ENCODE results near the gene MYLK4.

MYLK4 gene

DNA sequence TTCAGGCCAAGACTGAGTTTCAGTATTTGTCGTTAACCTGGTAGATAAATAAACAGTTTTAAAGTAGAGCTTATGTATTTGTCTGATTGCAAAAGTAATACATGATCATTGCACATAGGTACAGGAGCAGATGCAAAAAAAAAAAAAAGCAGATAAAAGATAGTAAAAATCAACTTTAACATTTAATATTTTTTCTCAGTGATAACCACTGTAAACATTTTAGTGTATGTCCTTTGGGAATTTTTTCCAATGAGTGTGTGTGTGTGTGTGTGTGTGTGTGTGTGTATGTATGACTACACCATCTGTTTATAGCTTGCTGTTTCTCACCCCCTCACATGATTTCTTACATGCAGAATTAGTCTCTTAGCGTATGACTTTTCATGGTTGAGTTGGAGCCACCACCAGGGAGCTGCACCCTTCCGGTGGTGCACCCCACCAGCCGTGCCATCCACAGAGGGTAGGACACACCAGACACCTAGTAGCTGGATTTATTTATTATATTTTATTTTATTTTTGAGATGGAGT, 40.8 kb upstream of the MYLK4 start:
- Histone ChIP-seq H3K27ac (ENCODE audit: low read depth, low read length) (no peak overlapping the region), H3K9ac (ENCODE audit: low read depth, low read length) (no peak overlapping the region), H3K36me3 (ENCODE audit: insufficient read depth, low read length) (peaks cover 2% of the 10 kb centered on the region; the same call in 1 of the 2 replicates), H3K4me1 (ENCODE audit: insufficient read depth, low read length) (peaks cover 5% of the 10 kb centered on the region), H3K9me3 (ENCODE audit: insufficient read depth, low read depth, low read length) (no peaks in the 10 kb centered on the region), H3K27me3 (ENCODE audit: insufficient read depth, low read length) (no peaks in the 10 kb centered on the region), H3K4me3 (ENCODE audit: low read length) (no peak overlapping the region)
- whole genome bisulfite sequencing: 83% methylated on average over 4 of the region's 4 CpGs

DNA sequence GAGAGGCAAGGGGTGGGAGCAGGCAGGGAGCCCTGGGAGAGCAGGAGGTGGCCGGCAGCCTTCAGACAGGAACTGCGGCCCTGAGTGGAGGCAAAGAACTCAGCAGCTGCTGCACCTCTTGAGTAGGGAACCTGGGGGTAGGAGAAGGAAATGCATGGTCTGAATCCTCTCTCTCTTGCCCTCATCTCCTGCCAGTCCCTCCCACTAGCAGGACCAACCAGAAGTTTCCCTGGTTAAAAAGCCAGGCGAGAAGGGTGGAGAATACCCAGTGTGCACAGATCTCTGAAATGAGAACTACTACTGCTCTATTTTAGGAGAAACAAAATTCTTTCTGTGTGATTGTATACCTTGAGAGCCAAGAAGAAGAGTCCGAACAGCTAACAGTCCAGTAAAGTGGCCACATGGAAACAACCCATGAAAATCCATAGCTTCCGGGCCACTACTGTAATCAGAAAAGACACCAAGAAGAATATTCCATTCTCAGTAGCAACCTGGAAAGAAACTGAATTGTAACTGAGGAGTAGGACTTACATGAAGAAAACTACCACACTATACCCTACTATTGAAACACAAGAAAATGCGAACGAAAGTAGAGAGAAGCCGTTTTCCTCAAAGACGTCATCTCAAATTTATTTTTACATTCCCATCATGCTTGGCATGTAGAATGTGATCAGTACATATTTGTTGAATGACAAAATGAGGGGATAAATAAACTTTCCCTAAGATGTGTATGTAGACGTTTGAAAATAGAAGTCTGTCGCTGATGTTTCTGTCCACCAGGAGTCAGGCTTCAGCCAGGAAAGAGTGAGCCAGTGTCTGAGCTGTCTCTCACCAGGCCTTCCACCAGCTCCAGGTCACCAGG, 40.1 kb upstream of the MYLK4 start:
- no peak overlapping the region for H3K9ac ChIP-seq (ENCODE audit: low read depth, low read length)
- H3K27me3 ChIP-seq (ENCODE audit: insufficient read depth, low read length): no peaks in the 10 kb centered on the region
- no peak overlapping the region for H3K27ac ChIP-seq (ENCODE audit: low read depth, low read length)

DNA sequence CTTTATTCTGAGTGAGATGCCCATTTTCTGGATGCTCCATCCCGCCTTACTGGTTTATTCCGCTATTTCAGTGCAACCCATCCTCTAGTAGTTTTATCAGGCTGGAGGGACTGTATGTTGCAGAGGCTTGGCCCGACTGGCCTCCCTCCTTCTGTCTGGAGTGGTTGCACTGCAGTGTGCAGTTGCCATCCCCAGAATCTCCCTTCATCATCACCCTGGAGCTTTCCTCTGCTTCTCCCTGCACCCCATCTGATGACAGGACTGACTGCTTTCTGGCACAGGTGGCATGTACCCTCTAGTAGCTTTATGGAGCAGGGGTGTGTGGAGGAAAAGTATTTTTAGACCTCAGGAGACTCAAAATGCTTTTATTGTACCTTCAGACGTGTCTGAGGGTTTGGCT, 35.5 kb upstream of the MYLK4 start:
- H3K9me3 ChIP-seq (ENCODE audit: insufficient read depth, low read depth, low read length): no peaks in the 10 kb centered on the region
- no peak overlapping the region for H3K4me3 ChIP-seq (ENCODE audit: low read length)
- 83% methylated on average over 4 of the region's 4 CpGs for WGBS
- no peaks in the 10 kb centered on the region for H3K27me3 ChIP-seq (ENCODE audit: insufficient read depth, low read length)
- peaks cover 9% of the 10 kb centered on the region for H3K4me1 ChIP-seq (ENCODE audit: insufficient read depth, low read length)
- peaks cover 23% of the 10 kb centered on the region for H3K36me3 ChIP-seq (ENCODE audit: insufficient read depth, low read length)
- no peak overlapping the region for H3K9ac ChIP-seq (ENCODE audit: low read depth, low read length)
- H3K27ac ChIP-seq (ENCODE audit: low read depth, low read length): no peak overlapping the region

More for the DNA sequence above, 40.1 kb upstream of the MYLK4 start:
- WGBS: 62% methylated on average over 9 of the region's 11 CpGs
- peaks cover 2% of the 10 kb centered on the region; the same call in 1 of the 2 replicates for H3K36me3 ChIP-seq (ENCODE audit: insufficient read depth, low read length)
- H3K9me3 ChIP-seq (ENCODE audit: insufficient read depth, low read depth, low read length): no peaks in the 10 kb centered on the region
- peaks cover 5% of the 10 kb centered on the region for H3K4me1 ChIP-seq (ENCODE audit: insufficient read depth, low read length)
- H3K4me3 ChIP-seq (ENCODE audit: low read length): no peak overlapping the region

DNA sequence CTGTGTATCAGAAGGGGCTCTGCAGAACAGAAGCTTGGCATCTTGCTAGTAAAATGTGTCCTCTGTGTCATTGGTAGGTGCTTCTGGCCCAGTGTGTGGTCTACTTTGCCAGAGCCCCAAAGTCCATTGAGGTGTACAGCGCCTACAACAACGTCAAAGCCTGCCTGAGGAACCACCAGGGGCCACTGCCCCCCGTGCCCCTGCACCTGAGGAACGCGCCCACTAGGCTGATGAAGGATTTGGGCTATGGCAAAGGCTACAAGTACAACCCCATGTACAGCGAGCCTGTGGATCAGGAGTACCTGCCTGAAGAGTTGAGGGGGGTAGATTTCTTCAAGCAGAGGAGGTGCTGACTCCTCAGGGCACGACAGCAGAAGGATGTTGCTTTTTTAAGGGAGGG, 34.2 kb upstream of the MYLK4 start:
- 95% methylated on average over 7 of the region's 7 CpGs for WGBS
- Histone ChIP-seq H3K4me3 (ENCODE audit: low read length) (no peak overlapping the region), H3K9me3 (ENCODE audit: insufficient read depth, low read depth, low read length) (no peaks in the 10 kb centered on the region), H3K27ac (ENCODE audit: low read depth, low read length) (no peak overlapping the region), H3K4me1 (ENCODE audit: insufficient read depth, low read length) (peaks cover 4% of the 10 kb centered on the region; the same call in 1 of the 2 replicates), H3K9ac (ENCODE audit: low read depth, low read length) (no peak overlapping the region), H3K36me3 (ENCODE audit: insufficient read depth, low read length) (peaks cover 34% of the 10 kb centered on the region), H3K27me3 (ENCODE audit: insufficient read depth, low read length) (no peaks in the 10 kb centered on the region)

DNA sequence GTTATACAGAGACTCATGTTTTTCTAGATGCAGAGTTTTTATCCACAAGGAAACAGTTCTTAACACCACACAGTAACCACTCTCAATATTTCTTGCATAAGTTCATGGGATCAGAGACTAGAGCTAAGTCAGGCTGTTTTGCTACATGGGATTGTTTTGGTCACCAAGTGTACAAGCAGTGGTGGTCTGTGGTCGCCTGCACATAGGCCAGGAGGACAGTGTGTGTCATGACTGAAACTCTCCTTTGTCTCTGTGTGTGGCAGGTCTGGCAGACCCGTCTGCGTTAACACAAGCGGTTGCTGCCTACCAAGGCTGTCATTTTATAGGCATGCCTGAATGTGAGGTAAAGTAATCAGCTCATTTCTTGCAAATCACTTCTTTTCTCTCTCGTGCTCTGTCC, 33.3 kb upstream of the MYLK4 start:
- 0 out of 2 replicates have a peak, but pooled peaks cover 4% of the 10 kb centered on the region for H3K4me1 ChIP-seq (ENCODE audit: insufficient read depth, low read length)
- no peaks in the 10 kb centered on the region for H3K9me3 ChIP-seq (ENCODE audit: insufficient read depth, low read depth, low read length)
- H3K9ac ChIP-seq (ENCODE audit: low read depth, low read length): no peak overlapping the region
- H3K27me3 ChIP-seq (ENCODE audit: insufficient read depth, low read length): no peaks in the 10 kb centered on the region
- no peak overlapping the region for H3K27ac ChIP-seq (ENCODE audit: low read depth, low read length)
- H3K4me3 ChIP-seq (ENCODE audit: low read length): no peak overlapping the region
- H3K36me3 ChIP-seq (ENCODE audit: insufficient read depth, low read length): peaks cover 43% of the 10 kb centered on the region
- 92% methylated on average over 5 of the region's 5 CpGs for WGBS

DNA sequence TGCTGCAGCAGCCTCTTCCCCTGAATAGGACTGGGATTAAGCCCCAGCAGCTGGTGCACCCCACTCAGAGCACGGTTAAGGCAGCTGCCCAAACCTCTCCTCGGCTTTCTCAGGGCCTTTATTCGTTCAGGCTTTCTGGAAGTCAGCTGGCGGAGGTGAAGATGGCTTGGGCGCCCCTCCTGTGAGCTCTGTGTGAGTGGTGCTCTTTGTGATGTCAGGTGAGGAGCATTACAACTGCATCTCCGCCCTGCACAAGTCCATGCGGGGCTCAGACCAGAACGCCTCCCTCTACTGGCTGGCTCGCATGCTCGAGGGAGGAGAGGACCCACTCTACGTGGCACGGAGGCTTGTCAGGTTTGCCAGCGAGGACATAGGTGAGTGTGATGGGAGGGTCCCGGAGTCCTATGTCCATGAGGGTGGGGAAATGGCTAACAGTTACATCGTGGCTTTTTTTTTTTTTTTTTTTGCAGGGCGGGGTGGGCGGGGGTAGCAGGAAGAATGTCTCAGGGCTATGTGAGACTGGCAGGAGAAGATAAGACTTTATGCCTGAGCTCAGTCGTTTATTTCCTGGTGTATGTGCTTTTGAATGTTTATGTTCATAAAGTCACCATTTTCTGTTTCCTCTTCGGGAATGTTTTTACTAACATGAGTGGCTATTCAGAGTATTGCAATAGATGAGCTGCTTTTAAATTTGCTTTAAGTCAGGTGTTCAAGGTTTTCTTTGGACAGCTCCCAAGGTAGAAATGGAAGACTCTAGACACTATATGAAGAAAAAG, 32.7 kb upstream of the MYLK4 start:
- peaks cover 46% of the 10 kb centered on the region for H3K36me3 ChIP-seq (ENCODE audit: insufficient read depth, low read length)
- H3K4me3 ChIP-seq (ENCODE audit: low read length): no peak overlapping the region
- 81% methylated on average over 19 of the region's 19 CpGs for WGBS
- H3K9ac ChIP-seq (ENCODE audit: low read depth, low read length): no peak overlapping the region
- H3K27me3 ChIP-seq (ENCODE audit: insufficient read depth, low read length): no peaks in the 10 kb centered on the region
- no peaks in the 10 kb centered on the region for H3K9me3 ChIP-seq (ENCODE audit: insufficient read depth, low read depth, low read length)
- H3K4me1 ChIP-seq (ENCODE audit: insufficient read depth, low read length): 0 out of 2 replicates have a peak, but pooled peaks cover 4% of the 10 kb centered on the region
- no peak overlapping the region for H3K27ac ChIP-seq (ENCODE audit: low read depth, low read length)

DNA sequence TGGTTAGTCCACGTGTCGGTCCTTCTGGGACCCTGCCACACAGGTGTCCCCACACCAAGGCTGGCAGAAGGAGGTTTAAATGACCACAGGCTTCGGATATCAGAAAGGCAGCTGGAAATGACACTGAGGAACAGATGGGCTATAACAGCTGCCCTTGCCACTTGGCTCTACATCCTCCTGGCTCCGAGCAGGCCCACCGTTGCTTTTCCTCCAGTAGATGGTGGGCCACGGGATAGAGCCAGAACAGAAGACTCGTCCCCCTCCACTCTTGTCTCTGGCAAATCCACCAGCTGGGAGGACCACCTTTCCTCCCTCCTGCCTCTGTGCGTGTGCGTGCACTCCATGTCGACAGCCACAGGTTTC, 32.1 kb upstream of the MYLK4 start:
- H3K36me3 ChIP-seq (ENCODE audit: insufficient read depth, low read length): peaks cover 46% of the 10 kb centered on the region
- WGBS: 93% methylated on average over 10 of the region's 10 CpGs
- no peaks in the 10 kb centered on the region for H3K9me3 ChIP-seq (ENCODE audit: insufficient read depth, low read depth, low read length)
- 0 out of 2 replicates have a peak, but pooled peaks cover 4% of the 10 kb centered on the region for H3K4me1 ChIP-seq (ENCODE audit: insufficient read depth, low read length)
- no peak overlapping the region for H3K4me3 ChIP-seq (ENCODE audit: low read length)
- no peak overlapping the region for H3K27ac ChIP-seq (ENCODE audit: low read depth, low read length)
- H3K9ac ChIP-seq (ENCODE audit: low read depth, low read length): no peak overlapping the region
- no peaks in the 10 kb centered on the region for H3K27me3 ChIP-seq (ENCODE audit: insufficient read depth, low read length)

DNA sequence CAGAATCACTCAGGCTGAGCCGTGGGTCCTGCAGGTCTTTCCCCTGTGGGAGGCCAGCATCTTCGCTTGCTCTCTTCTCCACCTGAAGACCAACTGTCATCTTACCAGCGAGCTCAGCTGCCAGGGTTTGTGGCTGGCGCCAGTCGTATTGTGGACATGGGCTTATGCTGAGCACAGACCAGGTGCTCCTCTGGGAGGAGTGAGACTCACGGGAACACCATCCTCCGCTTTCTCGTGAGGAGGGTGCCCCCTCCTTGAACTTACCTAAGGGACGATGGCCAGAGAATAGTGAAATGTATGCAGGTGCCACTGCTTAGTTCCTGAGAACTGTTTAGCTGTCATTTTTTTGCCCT, 31.6 kb upstream of the MYLK4 start:
- no peaks in the 10 kb centered on the region for H3K9me3 ChIP-seq (ENCODE audit: insufficient read depth, low read depth, low read length)
- H3K36me3 ChIP-seq (ENCODE audit: insufficient read depth, low read length): peaks cover 44% of the 10 kb centered on the region
- WGBS: 93% methylated on average over 9 of the region's 9 CpGs
- no peak overlapping the region for H3K27ac ChIP-seq (ENCODE audit: low read depth, low read length)
- H3K27me3 ChIP-seq (ENCODE audit: insufficient read depth, low read length): no peaks in the 10 kb centered on the region
- no peak overlapping the region for H3K9ac ChIP-seq (ENCODE audit: low read depth, low read length)
- 0 out of 2 replicates have a peak, but pooled peaks cover 4% of the 10 kb centered on the region for H3K4me1 ChIP-seq (ENCODE audit: insufficient read depth, low read length)
- no peak overlapping the region for H3K4me3 ChIP-seq (ENCODE audit: low read length)

DNA sequence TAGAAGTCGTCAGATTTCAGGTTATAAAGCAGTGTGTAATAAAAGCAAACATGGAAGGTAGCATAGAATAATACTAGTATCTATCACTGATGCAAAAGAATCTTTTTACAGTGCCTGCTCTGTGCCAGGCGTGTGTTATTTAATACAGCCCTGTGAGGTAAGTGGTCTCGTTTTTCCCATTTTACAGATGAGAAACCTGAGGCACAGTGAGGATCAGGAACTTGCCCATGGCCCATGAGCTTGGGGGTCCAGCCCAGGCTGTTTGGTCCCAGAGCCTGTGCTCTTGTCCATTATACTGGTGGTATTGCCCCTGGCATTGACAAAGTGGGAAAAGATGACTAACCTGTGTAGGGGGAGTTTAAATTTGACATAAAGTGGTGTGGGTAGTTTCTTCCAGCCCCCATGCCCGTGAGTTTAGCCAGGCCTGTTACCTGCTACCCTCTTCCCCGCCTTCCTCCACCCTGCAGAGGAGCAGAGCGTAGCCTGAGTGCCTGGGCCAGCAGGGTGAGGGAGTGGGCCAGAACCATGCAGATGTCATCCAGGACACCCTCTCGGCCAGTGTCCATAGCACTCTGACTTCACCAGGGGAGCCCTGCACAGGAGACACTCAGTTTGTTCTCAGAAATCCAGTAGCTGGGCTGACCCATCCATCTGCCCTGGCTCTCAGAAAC, 31.1 kb upstream of the MYLK4 start:
- H3K36me3 ChIP-seq (ENCODE audit: insufficient read depth, low read length): peaks cover 44% of the 10 kb centered on the region
- 0 out of 2 replicates have a peak, but pooled peaks cover 4% of the 10 kb centered on the region for H3K4me1 ChIP-seq (ENCODE audit: insufficient read depth, low read length)
- no peak overlapping the region for H3K4me3 ChIP-seq (ENCODE audit: low read length)
- no peak overlapping the region for H3K27ac ChIP-seq (ENCODE audit: low read depth, low read length)
- H3K27me3 ChIP-seq (ENCODE audit: insufficient read depth, low read length): no peaks in the 10 kb centered on the region
- no peaks in the 10 kb centered on the region for H3K9me3 ChIP-seq (ENCODE audit: insufficient read depth, low read depth, low read length)
- no peak overlapping the region for H3K9ac ChIP-seq (ENCODE audit: low read depth, low read length)
- WGBS: 94% methylated on average over 7 of the region's 7 CpGs

DNA sequence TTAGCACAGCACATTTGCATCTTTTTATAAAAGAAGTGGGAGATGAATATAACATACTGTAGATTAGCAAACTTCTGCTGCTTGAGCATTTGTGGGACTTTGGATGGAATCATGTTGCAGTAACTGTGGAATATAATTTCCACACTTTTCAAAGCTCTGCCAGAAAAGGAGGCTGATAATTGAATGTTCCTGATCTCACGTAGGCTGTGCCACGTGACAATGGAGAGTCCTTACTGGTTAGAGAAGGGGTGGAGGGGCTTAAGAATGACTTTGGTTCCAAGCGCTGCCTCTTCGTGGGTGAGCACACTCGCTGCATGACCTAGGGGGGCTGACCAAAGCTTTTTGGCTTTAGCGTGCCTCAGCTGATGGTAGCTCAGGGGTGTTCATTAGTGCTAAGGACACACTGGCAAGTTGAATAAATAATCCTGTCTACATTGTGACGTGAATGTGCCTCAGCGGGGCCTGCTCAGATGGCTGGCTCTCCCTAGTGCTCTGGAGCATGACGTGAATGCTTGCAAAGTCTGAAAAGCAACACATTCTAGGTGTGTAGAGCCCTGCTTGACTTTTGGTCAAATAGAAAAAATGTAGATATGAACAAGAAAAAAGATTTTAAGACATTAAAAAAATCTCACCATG, 29.5 kb upstream of the MYLK4 start:
- 94% methylated on average over 9 of the region's 9 CpGs for WGBS
- H3K4me3 ChIP-seq (ENCODE audit: low read length): no peak overlapping the region
- H3K4me1 ChIP-seq (ENCODE audit: insufficient read depth, low read length): 0 out of 2 replicates have a peak, but pooled peaks cover 4% of the 10 kb centered on the region
- H3K27ac ChIP-seq (ENCODE audit: low read depth, low read length): no peak overlapping the region
- no peak overlapping the region for H3K9ac ChIP-seq (ENCODE audit: low read depth, low read length)
- no peaks in the 10 kb centered on the region for H3K9me3 ChIP-seq (ENCODE audit: insufficient read depth, low read depth, low read length)
- peaks cover 44% of the 10 kb centered on the region for H3K36me3 ChIP-seq (ENCODE audit: insufficient read depth, low read length)
- H3K27me3 ChIP-seq (ENCODE audit: insufficient read depth, low read length): no peaks in the 10 kb centered on the region
